ENCODE data around the gene ARMC12.

DNA sequence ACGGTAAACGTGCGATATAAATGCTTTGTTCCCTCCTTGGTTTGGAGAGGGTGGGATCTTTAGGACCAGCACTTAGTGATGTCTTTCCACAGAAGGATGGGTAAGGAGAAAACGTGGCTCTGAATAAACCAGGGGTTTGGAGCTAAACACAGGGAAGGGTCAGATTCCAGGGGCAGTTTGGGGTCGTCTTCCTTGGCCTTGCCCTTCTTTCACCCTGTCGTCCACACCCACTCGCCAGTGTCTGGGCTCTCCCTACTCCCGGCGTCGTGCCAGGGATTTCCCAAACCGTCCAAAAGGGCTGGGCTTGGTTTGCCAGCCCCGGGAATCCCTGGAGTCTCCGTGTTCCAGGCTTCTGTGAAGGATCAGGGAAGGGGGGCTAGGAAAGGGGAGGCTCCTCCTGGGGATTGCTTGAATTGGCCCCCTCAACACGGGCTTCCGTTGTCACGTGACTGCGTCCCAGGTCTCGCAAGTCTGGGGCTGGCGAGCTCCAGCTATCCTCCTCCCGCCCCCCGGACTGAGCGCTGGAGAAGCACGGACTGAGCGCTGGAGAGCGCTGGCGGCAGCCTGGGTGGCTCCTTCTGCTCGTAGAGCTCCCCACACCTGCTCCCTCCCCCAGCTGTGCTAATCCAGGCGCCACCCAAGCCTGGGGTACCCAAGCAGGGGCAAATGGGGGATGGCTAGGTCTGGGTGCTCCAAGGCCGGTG, 9.4 kb upstream of the ARMC12 start:
- TF ChIP-seq, protein P1, sequence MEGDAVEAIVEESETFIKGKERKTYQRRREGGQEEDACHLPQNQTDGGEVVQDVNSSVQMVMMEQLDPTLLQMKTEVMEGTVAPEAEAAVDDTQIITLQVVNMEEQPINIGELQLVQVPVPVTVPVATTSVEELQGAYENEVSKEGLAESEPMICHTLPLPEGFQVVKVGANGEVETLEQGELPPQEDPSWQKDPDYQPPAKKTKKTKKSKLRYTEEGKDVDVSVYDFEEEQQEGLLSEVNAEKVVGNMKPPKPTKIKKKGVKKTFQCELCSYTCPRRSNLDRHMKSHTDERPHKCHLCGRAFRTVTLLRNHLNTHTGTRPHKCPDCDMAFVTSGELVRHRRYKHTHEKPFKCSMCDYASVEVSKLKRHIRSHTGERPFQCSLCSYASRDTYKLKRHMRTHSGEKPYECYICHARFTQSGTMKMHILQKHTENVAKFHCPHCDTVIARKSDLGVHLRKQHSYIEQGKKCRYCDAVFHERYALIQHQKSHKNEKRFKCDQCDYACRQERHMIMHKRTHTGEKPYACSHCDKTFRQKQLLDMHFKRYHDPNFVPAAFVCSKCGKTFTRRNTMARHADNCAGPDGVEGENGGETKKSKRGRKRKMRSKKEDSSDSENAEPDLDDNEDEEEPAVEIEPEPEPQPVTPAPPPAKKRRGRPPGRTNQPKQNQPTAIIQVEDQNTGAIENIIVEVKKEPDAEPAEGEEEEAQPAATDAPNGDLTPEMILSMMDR (IDR thresholded peaks at IDR 0.05; ENCODE audit: low read depth, low read length, poor library complexity, severe bottlenecking) = no peak
- no peak for TF ChIP-seq EZH2phosphoT487 (IDR thresholded peaks at IDR 0.05; ENCODE audit: borderline replicate concordance, low read length)
